SU-DHL-6 (cell line): ENCODE data around the gene R3HDM2.

Source experiments
- H2AFZ ChIP-seq: fragments of 200-600 bp; sonication (generic); 2 replicates; pipeline ENCODE4 v1.6.1; 2014; ENCODE audit warnings: low read depth, mild to moderate bottlenecking, moderate library complexity, mixed read lengths, antibody characterized with exemption, low read length; ENCODE audit not compliant: severe bottlenecking
- H3F3A ChIP-seq: fragments of 200-600 bp; shearing (Covaris generic); 2 replicates; pipeline ENCODE4 v1.6.0; 2016; ENCODE audit warnings: antibody characterized with exemption, mild to moderate bottlenecking; ENCODE audit not compliant: insufficient read depth
- H3K27ac ChIP-seq: fragments of 200-600 bp; sonication (generic); 2 replicates; pipeline ENCODE4 v1.5.1; 2016; ENCODE audit warnings: low read depth, mild to moderate bottlenecking, low read length, moderate library complexity, mixed read lengths
- H3K27me3 ChIP-seq: fragments of 200-600 bp; sonication (generic), shearing (Covaris generic); 2 replicates; pipeline ENCODE4 v1.6.0; 2014; ENCODE audit warnings: mild to moderate bottlenecking, low read length
- H3K36me3 ChIP-seq: fragments of 200-600 bp; sonication (generic); 2 replicates; pipeline ENCODE4 v1.6.1; 2014; ENCODE audit warnings: mild to moderate bottlenecking, low read length, mixed read lengths
- H3K4me2 ChIP-seq: fragments of 300-600, 200-600 bp; shearing (Covaris generic), sonication (generic); 2 replicates; pipeline ENCODE4 v1.6.0; 2014; ENCODE audit warnings: low read length, low read depth, mild to moderate bottlenecking; ENCODE audit not compliant: poor library complexity, severe bottlenecking
- H3K4me3 ChIP-seq: fragments of 200-600 bp; sonication (generic); 2 replicates; pipeline ENCODE4 v1.5.1; 2014; ENCODE audit warnings: antibody characterized with exemption, low read length, mild to moderate bottlenecking, mixed read lengths; ENCODE audit not compliant: insufficient read depth, poor library complexity, severe bottlenecking
- H3K79me2 ChIP-seq: fragments of 200-600 bp; sonication (generic); 2 replicates; pipeline ENCODE4 v1.6.1; 2014; ENCODE audit warnings: mild to moderate bottlenecking, low read length, moderate library complexity; ENCODE audit not compliant: insufficient read depth
- H3K9ac ChIP-seq: fragments of 200-600 bp; sonication (generic); 2 replicates; pipeline ENCODE4 v1.7.0; 2014; ENCODE audit warnings: mild to moderate bottlenecking, low read length
- H3K9me2 ChIP-seq: fragments of 200-600 bp; sonication (generic); replicated peaks from 2 replicates; pipeline ENCODE4 v1.6.1; 2014; ENCODE audit warnings: low read length; ENCODE audit not compliant: insufficient read depth
- H3K9me3 ChIP-seq: fragments of 200-600 bp; sonication (generic); 2 replicates; pipeline ENCODE4 v1.6.1; 2014; ENCODE audit warnings: low read length, mixed read lengths; ENCODE audit not compliant: insufficient read depth
- H4K20me1 ChIP-seq: fragments of 200-600 bp; sonication (generic); 2 replicates; pipeline ENCODE4 v1.6.1; 2014; ENCODE audit warnings: low read depth, mild to moderate bottlenecking, antibody characterized with exemption, low read length, moderate library complexity, mixed read lengths
- CTCF ChIP-seq: fragments of 200-600 bp; sonication (generic); IDR thresholded peaks from one replicate; pipeline ENCODE4 v1.5.1; 2017; ENCODE audit warnings: antibody characterized with exemption, mild to moderate bottlenecking, low read length, moderate library complexity; ENCODE audit not compliant: insufficient read depth, poor library complexity, severe bottlenecking
- EZH2phosphoT487 ChIP-seq: fragments of 200-600 bp; sonication (generic), shearing (Covaris generic); conservative IDR thresholded peaks from 2 replicates; pipeline ENCODE4 v1.6.1; 2018; ENCODE audit warnings: mild to moderate bottlenecking, antibody characterized with exemption, low read length, moderate library complexity, mixed read lengths

Gene R3HDM2

DNA sequence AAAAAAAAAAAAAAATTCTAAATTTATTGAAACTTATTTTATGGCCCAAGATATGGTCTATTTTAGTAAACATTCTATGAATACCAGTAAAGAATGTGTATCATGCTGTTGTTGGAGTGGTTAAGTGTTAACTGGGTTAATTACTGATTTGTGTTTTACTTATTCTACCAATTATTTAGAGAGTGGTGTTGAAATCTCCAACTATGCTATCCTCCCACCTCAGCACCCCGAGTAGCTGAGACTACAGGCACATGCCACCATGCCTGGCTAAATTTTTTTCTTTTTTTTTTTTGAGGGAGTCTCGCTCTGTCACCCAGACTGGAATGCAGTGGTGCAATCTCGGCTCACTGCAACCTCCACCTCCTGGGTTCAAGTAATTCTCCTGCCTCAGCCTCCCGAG, 72.2 kb downstream of the R3HDM2 start:
- no peaks in the 10 kb centered on the region for H3K9me2 ChIP-seq
- no peak overlapping the region for H3K4me3 ChIP-seq
- no peak overlapping the region for H3K9ac ChIP-seq
- H3K27ac ChIP-seq, result no peak overlapping the region
- H3K79me2 ChIP-seq, result no peaks in the 10 kb centered on the region
- TF ChIP-seq CTCF (no peak), EZH2phosphoT487 (no peak)
- H3K9me3 ChIP-seq, result no peaks in the 10 kb centered on the region
- no peak overlapping the region for H3K4me2 ChIP-seq
- peaks cover 9% of the 10 kb centered on the region for H3F3A ChIP-seq
- H3K36me3 ChIP-seq, result no peaks in the 10 kb centered on the region
- no peak overlapping the region for H2AFZ ChIP-seq
- H3K27me3 ChIP-seq, result no peaks in the 10 kb centered on the region
- no peaks in the 10 kb centered on the region for H4K20me1 ChIP-seq

- Histone ChIP-seq H3K27ac (no peak overlapping the region), H4K20me1 (no peaks in the 10 kb centered on the region), H3K9ac (no peak overlapping the region), H2AFZ (no peak overlapping the region), H3K79me2 (no peaks in the 10 kb centered on the region), H3K9me3 (no peaks in the 10 kb centered on the region), H3K4me3 (no peak overlapping the region), H3K4me2 (no peak overlapping the region), H3K36me3 (no peaks in the 10 kb centered on the region), H3K9me2 (no peaks in the 10 kb centered on the region), H3K27me3 (no peaks in the 10 kb centered on the region), H3F3A (peaks cover 9% of the 10 kb centered on the region; the same call in 1 of the 2 replicates)
- TF ChIP-seq CTCF (no peak), EZH2phosphoT487 (no peak)
Observed at GRCh38 chr12:57355734-57356133, 75.1 kb downstream of the R3HDM2 start.

DNA sequence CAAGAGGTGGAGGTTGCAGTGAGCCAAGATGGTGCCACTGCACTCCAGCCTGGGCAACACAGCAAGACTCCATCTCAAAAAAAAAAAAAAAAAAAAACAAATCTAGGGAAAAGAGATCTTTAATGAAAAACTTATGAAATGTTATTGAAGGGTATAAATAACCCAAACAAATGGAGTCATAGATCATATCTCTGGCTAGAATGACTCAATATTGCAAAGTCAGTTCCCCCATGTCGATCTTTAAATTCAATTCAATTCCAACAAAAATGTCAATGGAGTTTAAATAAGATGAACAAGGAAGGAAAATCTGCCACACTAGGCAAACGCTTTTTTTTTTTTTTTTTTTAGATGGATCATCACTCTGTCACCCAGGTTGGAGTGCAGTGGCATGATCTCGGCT, 78.7 kb downstream of the R3HDM2 start:
- H3K27me3 ChIP-seq, result no peaks in the 10 kb centered on the region
- H4K20me1 ChIP-seq, result no peaks in the 10 kb centered on the region
- H3K9me2 ChIP-seq, result no peaks in the 10 kb centered on the region
- no peak overlapping the region for H2AFZ ChIP-seq
- H3K4me2 ChIP-seq, result no peak overlapping the region
- peaks cover 9% of the 10 kb centered on the region; the same call in 1 of the 2 replicates for H3F3A ChIP-seq
- H3K9me3 ChIP-seq, result no peaks in the 10 kb centered on the region
- no peak overlapping the region for H3K9ac ChIP-seq
- no peaks in the 10 kb centered on the region for H3K36me3 ChIP-seq
- H3K79me2 ChIP-seq, result no peaks in the 10 kb centered on the region
- H3K4me3 ChIP-seq, result no peak overlapping the region
- H3K27ac ChIP-seq, result no peak overlapping the region
- TF ChIP-seq CTCF (no peak), EZH2phosphoT487 (no peak)

- Histone ChIP-seq H3F3A (no peaks in the 10 kb centered on the region), H3K36me3 (no peaks in the 10 kb centered on the region), H3K4me2 (no peak overlapping the region), H2AFZ (no peak overlapping the region), H3K9me3 (no peaks in the 10 kb centered on the region), H4K20me1 (no peaks in the 10 kb centered on the region), H3K27me3 (no peaks in the 10 kb centered on the region), H3K27ac (no peak overlapping the region), H3K9me2 (no peaks in the 10 kb centered on the region), H3K79me2 (0 out of 2 replicates have a peak, but pooled peaks cover 4% of the 10 kb centered on the region), H3K9ac (no peak overlapping the region), H3K4me3 (no peak overlapping the region)
- TF ChIP-seq EZH2phosphoT487, result no peak
Observed at GRCh38 chr12:57347284-57347683, 83.6 kb downstream of the R3HDM2 start.
